Psoas muscle (tissue), 8 donors: ENCODE measurements around the gene CERS6. TPM values are rescaled to one million over a fixed set of nuclear protein-coding genes. Genes with fewer than 3 reads are reported as not detected.

Experiments used
- ATAC-seq, 4 donors: fragments of 200-7000 bp; cut with Tn5 transposase; one replicate each; pipeline ENCODE4 v1.9.1; 2020; ENCODE audit warnings: moderate library complexity in 3 of 4, mild to moderate bottlenecking in 2 of 4
- DNase-seq, 2 donors: peaks; one replicate each; pipeline ENCODE4 v3.0.0-alpha.2; 2020
- H3K27ac ChIP-seq: fragments of 200-600 bp; one replicate; pipeline ENCODE4 v1.8.0; 2022
- H3K27me3 ChIP-seq, 3 donors: fragments of 200-600 bp in 1 of 3; one replicate each; pipeline versions ENCODE4 v1.6.1 to v1.8.0; 2013 to 2022; ENCODE audit warnings: low read length in 2 of 3, mild to moderate bottlenecking in 2 of 3, moderate library complexity in 1 of 3; ENCODE audit not compliant: insufficient read depth in 3 of 3
- H3K36me3 ChIP-seq, 2 donors: fragments of 200-600 bp in 1 of 2; one replicate each; pipeline versions ENCODE4 v1.6.1 to v1.8.0; 2013 to 2022; ENCODE audit warnings: low read depth in 1 of 2, mild to moderate bottlenecking in 1 of 2, moderate library complexity in 1 of 2; ENCODE audit not compliant: insufficient read depth in 1 of 2
- H3K4me1 ChIP-seq: fragments of 200-600 bp; one replicate; pipeline ENCODE4 v1.8.0; 2022
- H3K4me3 ChIP-seq: fragments of 200-600 bp; one replicate; pipeline ENCODE4 v1.8.0; 2022; ENCODE audit warnings: mild to moderate bottlenecking
- H3K9me3 ChIP-seq: fragments of 200-600 bp; one replicate; pipeline ENCODE4 v1.8.0; 2022
- WGBS, 3 donors: extraction: QIAGEN DNeasy Blood & Tissue Kit; methylation state at CpG; one replicate each; pipeline versions ENCODE4 v1.1.6 to v1.1.7; 2013; 5-methylcytosine and 5-hydroxymethylcytosine counted together
- intact Hi-C, 2 donors: fragments of 100-400 bp; cut with DNase I; formaldehyde crosslinking; loops; one replicate each; pipeline versions ENCODE4 v1.11.0 to v1.14.2; 2022
- polyA plus RNA-seq, 3 donors: library from polyadenylated mRNA; stranded (reverse); fragments of 200-250 nt; gene quantifications; one replicate each; pipeline ENCODE4 v1.2.3, GENCODE V29; 2013
- total RNA-seq, 4 donors: library from RNA; stranded (reverse); fragmentation: NEBNext Ultra II Directional in 2 of 4; extraction: Animal tissue kit (Norgen Biotek cat#: 25700) in 2 of 4; gene quantifications; one replicate each; pipeline versions ENCODE4 v1.2.1 to v1.2.4, GENCODE V29; 2021 to 2023
- TF ChIP-seq, protein P1 (sequence below): fragments of 200-600 bp; IDR thresholded peaks from one replicate; pipeline ENCODE4 v1.8.0; 2022; ENCODE audit warnings: antibody characterized with exemption
- donor health status: healthy with polysubstance abuse.
- donor health status: DM: no; HTN: no; CAD: no; lungs with moderate emphysema.
- donor health status: Bipolar disorder and iron deficiency.
- donor health status: healthy.
- donor health status: DM: yes; HTN: yes; CAD: no.
- donor health status: DM: no; HTN: no; CAD: no.
- donor health status: DM: no; HTN: no; CAD: no.
- donor health status: DM: yes; HTN: yes; CAD: no.

CERS6 gene
- total and polyA plus RNA-seq, 7 donors: 4.8 to 18.1 (median 11.2) TPM

DNA sequence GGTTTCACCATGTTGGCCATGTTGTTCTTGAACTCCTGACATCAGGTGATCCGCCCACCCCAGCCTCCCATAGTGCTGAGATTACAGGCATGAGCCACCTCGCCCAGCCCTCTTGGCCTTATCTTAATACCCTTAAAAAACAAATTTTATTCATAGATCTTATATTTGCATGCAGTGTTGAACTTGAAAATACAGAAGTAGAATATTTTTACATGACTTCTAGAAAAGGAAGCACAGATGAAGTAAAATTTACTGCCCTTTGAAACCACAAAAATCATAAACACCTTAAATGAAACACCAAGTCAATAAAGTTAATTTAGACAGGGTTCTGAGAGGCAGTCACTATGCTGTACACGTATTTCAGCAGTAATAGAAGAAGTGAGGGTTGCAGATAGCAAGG lies 145.7 kb downstream of the CERS6 start:
- DNase-seq (no peak), ATAC-seq (no peak)
- no peaks in the 10 kb centered on the region for H3K27me3 ChIP-seq
- intact Hi-C loops: no loop called here
- H3K4me3 ChIP-seq: no peak overlapping the region
- no peak overlapping the region for H3K27ac ChIP-seq
- WGBS, 3 donors: 85 to 97% (median 93%) methylated on average over 3 of the region's 3 CpGs
- H3K9me3 ChIP-seq: no peaks in the 10 kb centered on the region
- peaks cover 3% of the 10 kb centered on the region for H3K4me1 ChIP-seq
- TF ChIP-seq, protein P1, sequence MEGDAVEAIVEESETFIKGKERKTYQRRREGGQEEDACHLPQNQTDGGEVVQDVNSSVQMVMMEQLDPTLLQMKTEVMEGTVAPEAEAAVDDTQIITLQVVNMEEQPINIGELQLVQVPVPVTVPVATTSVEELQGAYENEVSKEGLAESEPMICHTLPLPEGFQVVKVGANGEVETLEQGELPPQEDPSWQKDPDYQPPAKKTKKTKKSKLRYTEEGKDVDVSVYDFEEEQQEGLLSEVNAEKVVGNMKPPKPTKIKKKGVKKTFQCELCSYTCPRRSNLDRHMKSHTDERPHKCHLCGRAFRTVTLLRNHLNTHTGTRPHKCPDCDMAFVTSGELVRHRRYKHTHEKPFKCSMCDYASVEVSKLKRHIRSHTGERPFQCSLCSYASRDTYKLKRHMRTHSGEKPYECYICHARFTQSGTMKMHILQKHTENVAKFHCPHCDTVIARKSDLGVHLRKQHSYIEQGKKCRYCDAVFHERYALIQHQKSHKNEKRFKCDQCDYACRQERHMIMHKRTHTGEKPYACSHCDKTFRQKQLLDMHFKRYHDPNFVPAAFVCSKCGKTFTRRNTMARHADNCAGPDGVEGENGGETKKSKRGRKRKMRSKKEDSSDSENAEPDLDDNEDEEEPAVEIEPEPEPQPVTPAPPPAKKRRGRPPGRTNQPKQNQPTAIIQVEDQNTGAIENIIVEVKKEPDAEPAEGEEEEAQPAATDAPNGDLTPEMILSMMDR: no peak
- no peaks in the 10 kb centered on the region for H3K36me3 ChIP-seq

DNA sequence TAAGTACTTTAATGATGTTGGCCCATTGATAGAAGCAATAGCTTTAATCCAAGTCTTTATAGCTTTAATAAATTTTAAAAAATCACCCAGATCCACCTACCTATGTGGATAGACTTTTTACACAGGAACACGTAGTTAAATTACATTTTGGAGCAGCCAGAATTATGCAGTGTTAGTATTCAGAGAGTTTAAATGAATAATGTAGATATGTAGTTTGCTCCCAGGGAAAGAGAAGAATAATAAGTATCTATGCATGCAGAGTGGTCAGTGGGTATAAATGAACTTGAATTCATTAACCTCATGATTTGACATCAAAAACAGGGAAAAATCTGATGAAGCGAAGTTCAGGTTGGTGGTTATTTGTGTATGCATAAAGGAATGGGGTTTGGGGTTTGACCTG lies 146.3 kb downstream of the CERS6 start:
- Histone ChIP-seq H3K4me3 (no peak overlapping the region), H3K27ac (no peak overlapping the region), H3K4me1 (peaks cover 3% of the 10 kb centered on the region), H3K27me3 (no peaks in the 10 kb centered on the region), H3K36me3 (no peaks in the 10 kb centered on the region), H3K9me3 (no peaks in the 10 kb centered on the region)
- ATAC-seq: no peak
- TF ChIP-seq, protein P1: no peak
- 96 to 98% (median 98%) methylated on average over 2 of the region's 2 CpGs for WGBS, 3 donors
- intact Hi-C loops: no loop called here
- DNase-seq: no peak

DNA sequence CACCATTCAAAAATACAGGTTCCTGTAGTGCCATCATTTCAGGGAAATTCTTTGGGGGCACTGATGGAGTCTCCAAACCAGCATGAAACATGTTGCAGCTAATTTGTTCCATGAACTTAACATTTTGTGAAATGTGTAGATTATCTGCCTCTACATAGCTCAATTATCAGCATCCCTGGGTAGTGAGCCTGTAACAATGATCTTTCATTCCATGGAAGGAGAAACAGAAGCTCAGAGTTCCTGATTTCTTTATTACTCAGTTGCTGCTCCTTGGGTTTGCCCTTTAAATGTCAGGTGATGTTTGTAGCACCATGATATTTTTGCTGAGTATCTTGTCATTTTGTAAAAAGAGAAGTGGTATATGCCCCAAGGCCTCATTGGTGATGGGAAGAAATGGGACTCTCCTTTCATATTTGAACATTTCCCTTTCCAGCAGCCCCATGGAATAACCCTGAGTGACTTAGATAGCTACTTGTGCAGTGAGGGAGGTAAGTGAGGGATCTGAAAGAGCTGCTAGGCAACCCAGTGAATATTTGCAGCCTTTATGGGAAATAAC lies 146.9 kb downstream of the CERS6 start:
- intact Hi-C loops: no loop called here
- Histone ChIP-seq H3K27me3 (no peaks in the 10 kb centered on the region), H3K36me3 (no peaks in the 10 kb centered on the region), H3K4me1 (peaks cover 3% of the 10 kb centered on the region), H3K27ac (no peak overlapping the region), H3K9me3 (no peaks in the 10 kb centered on the region), H3K4me3 (no peak overlapping the region)
- TF ChIP-seq, protein P1: no peak
- DNase-seq: no peak
- ATAC-seq: no peak

DNA sequence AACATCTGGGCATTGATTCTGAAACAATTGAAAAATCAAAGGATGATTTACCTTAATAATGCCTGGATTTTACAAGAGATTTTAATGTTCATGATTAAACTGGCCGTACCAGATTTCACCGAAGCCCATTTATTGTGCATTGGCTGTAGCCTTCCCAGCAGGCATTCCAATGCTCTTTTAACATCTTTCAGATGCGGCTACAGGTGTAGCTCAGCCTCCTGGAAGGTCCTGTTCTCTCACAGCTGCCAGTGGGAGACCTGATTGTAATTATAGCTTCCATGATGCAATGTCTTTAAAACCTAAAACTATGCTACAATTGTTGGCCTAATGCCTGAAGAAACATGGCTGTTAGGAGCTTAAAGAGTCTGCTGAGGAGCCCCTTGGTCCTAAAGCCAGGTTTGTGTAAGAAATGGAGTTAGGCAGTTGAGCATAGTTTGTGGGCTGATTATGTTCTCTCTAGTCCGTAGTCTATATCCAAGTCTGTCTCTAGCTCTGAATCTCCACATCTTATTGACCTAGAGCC lies 147.4 kb downstream of the CERS6 start:
- DNase-seq (no peak), ATAC-seq (no peak)
- intact Hi-C loops: no loop called here
- Histone ChIP-seq H3K4me1 (peaks cover 3% of the 10 kb centered on the region), H3K4me3 (no peak overlapping the region), H3K9me3 (no peaks in the 10 kb centered on the region), H3K27ac (no peak overlapping the region), H3K27me3 (no peaks in the 10 kb centered on the region), H3K36me3 (no peaks in the 10 kb centered on the region)
- WGBS, 3 donors: 95 to 97% (median 96%) methylated on average over 4 of the region's 4 CpGs
- TF ChIP-seq, protein P1: no peak

DNA sequence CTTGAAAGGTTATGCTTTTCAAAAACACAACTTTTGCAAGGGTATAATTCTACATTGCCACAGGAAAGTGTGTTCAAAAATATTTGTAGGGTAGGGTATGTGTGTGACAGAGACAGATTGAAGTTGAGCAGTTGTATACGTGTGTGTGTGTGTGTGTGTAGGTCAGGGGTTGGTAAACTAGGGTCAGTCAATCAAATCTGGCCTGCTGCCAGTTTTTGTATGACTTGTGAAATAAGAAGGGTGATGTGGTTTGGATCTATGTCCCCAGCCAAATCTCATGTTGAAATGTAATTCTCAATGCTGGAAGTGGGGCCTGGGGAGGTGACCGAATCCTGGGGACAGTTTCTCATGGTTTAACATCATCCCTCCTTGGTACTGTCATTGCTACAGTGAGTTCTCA lies 148.2 kb downstream of the CERS6 start:
- 89 to 94% (median 91%) methylated on average over 2 of the region's 2 CpGs for WGBS, 3 donors
- intact Hi-C loops: no loop called here
- Histone ChIP-seq H3K4me3 (no peak overlapping the region), H3K4me1 (no peaks in the 10 kb centered on the region), H3K27ac (no peak overlapping the region), H3K36me3 (no peaks in the 10 kb centered on the region), H3K27me3 (no peaks in the 10 kb centered on the region), H3K9me3 (no peaks in the 10 kb centered on the region)
- DNase-seq (no peak), ATAC-seq (peak in 1 of 4 donors; percentile 21)
- TF ChIP-seq, protein P1: no peak
